PC-3 (cell line): ENCODE measurements around the gene CALM3.

ENCODE experiments used
- CTCF ChIP-seq: fragments of 300-600 bp; sonication (generic); conservative IDR thresholded peaks from 2 replicates; pipeline ENCODE4 v1.5.1; 2017; ENCODE audit warnings: antibody characterized with exemption, low read depth, mild to moderate bottlenecking, low read length
- EZH2 ChIP-seq: fragments of 300-600 bp; sonication (generic); IDR thresholded peaks from one replicate; pipeline ENCODE4 v1.6.1; 2017; ENCODE audit warnings: antibody characterized with exemption, mild to moderate bottlenecking, low read length; ENCODE audit not compliant: unreplicated experiment
- EZH2phosphoT487 ChIP-seq: fragments of 300-600 bp; sonication (generic); IDR thresholded peaks from 2 replicates; pipeline ENCODE4 v1.6.1; 2018; ENCODE audit warnings: mild to moderate bottlenecking, antibody characterized with exemption, low read length, borderline replicate concordance

GRCh38 chr19:46659151-46660007 lies 58.2 kb downstream of the CALM3 start:
- no peak for TF ChIP-seq CTCF
- no peak for TF ChIP-seq EZH2
- no peak for TF ChIP-seq EZH2phosphoT487
